A549 (cell line): ENCODE results near the gene PPP2R5B. TPM values are rescaled to one million over a fixed set of nuclear protein-coding genes. Genes with fewer than 3 reads are reported as not detected.
A peak's percentile ranks its signal among the peaks of the same experiment; 100 is the strongest.

Experiments used
- ATAC-seq, 2 experiments: fragments of 200-7000 bp in 1 of 2; fragments of >200 bp in 1 of 2; cut with Nextera tagmentation in 1 of 2; cut with Tn5 transposase in 1 of 2; 3 replicates each; pipeline versions ENCODE4 v1.8.0 to v1.9.1; 2018 to 2020; ENCODE audit warnings: mild to moderate bottlenecking in 1 of 2, moderate library complexity in 1 of 2
- CTCF ChIA-PET: fragments of 300-600 bp; sonication (Branson Sonifier 250); formaldehyde crosslinking; extraction: SDS; loops from one replicate; lab custom pipeline; 2021; ENCODE audit warnings: antibody characterized with exemption, inconsistent platforms; lab: Yijun Ruan, JAX
- POLR2A ChIA-PET: fragments of 350-600 bp; formaldehyde crosslinking; extraction: SDS; loops from one replicate; lab custom pipeline; 2021; ENCODE audit warnings: antibody characterized with exemption, inconsistent platforms; lab: Yijun Ruan, JAX
- DNase-seq, 2 experiments: peaks; one replicate each; pipeline versions ENCODE4 v3.0.0 to v3.0.0-alpha.2; 2011 to 2016; ENCODE audit warnings: low read depth in 1 of 2, low spot score in 1 of 2
- FAIRE-seq: peaks from 2 replicates; lab custom pipeline; 2011; peaks lifted over from hg19 to GRCh38; lab: Jason Lieb, UNC
- H3K27ac ChIP-seq, 2 experiments: fragments of >200 bp; sonication (Bioruptor Twin); formaldehyde crosslinking; 3 replicates each; pipeline ENCODE4 v1.5.1; 2016 to 2017
- H3K4me1 ChIP-seq: fragments of >200 bp; sonication (Bioruptor Twin); formaldehyde crosslinking; 3 replicates; pipeline ENCODE4 v1.6.1; 2016
- H3K4me2 ChIP-seq: fragments of >200 bp; sonication (Bioruptor Twin); formaldehyde crosslinking; 3 replicates; pipeline ENCODE4 v1.6.1; 2016
- H3K4me3 ChIP-seq: fragments of >200 bp; sonication (Bioruptor Twin); formaldehyde crosslinking; 3 replicates; pipeline ENCODE4 v1.5.1; 2016
- H3K9me3 ChIP-seq: fragments of >200 bp; sonication (Bioruptor Twin); formaldehyde crosslinking; 3 replicates; pipeline ENCODE4 v1.6.1; 2016
- ATOH8 ChIP-seq: fragments of 250-450 bp; sonication (Bioruptor Pico); IDR thresholded peaks from 2 replicates; pipeline ENCODE4 v1.5.0; 2020; ENCODE audit warnings: low read depth, mild to moderate bottlenecking, moderate library complexity
- BCL3 ChIP-seq: fragments of >200 bp; sonication (Bioruptor Twin); formaldehyde crosslinking; IDR thresholded peaks from 3 replicates; pipeline ENCODE4 v1.6.1; 2016
- BHLHE40 ChIP-seq: IDR thresholded peaks from 2 replicates; pipeline ENCODE4 v1.6.1; 2012; ENCODE audit warnings: low read depth, low read length, inconsistent platforms
- CBX2 ChIP-seq: fragments of 200-600 bp; sonication (generic); IDR thresholded peaks from 2 replicates; pipeline ENCODE4 v1.6.1; 2016; ENCODE audit warnings: low read depth, mild to moderate bottlenecking, borderline replicate concordance
- CEBPB ChIP-seq, 2 experiments: fragments of >200 bp in 1 of 2; sonication (Bioruptor Twin) in 1 of 2; formaldehyde crosslinking in 1 of 2; IDR thresholded peaks; 2 replicates each; pipeline ENCODE4 v1.6.1; 2012 to 2016
- EHF ChIP-seq: fragments of 250-450 bp; sonication (Bioruptor Pico); IDR thresholded peaks from 2 replicates; pipeline ENCODE4 v1.5.0; 2020; ENCODE audit warnings: mild to moderate bottlenecking
- FOSB ChIP-seq: fragments of 250-450 bp; sonication (Bioruptor Pico); IDR thresholded peaks from 2 replicates; pipeline ENCODE4 v1.5.0; 2020; ENCODE audit warnings: mild to moderate bottlenecking, moderate library complexity
- FOSL2 ChIP-seq, 2 experiments: fragments of 450-650 bp in 1 of 2; fragments of >200 bp in 1 of 2; sonication (Bioruptor Twin) in 1 of 2; formaldehyde crosslinking; IDR thresholded peaks; 2 replicates each; pipeline versions ENCODE4 v1.5.0 to v1.6.1; 2016 to 2020; ENCODE audit warnings: mild to moderate bottlenecking in 1 of 2, moderate library complexity in 1 of 2
- FOXS1 ChIP-seq: fragments of 250-450 bp; sonication (Bioruptor Pico); IDR thresholded peaks from 2 replicates; pipeline ENCODE4 v1.5.0; 2020; ENCODE audit warnings: mild to moderate bottlenecking, moderate library complexity
- HES2 ChIP-seq: fragments of >200 bp; sonication (Bioruptor Twin); formaldehyde crosslinking; IDR thresholded peaks from 2 replicates; pipeline ENCODE4 v1.6.1; 2016
- HEYL ChIP-seq: fragments of 250-450 bp; sonication (Bioruptor Pico); IDR thresholded peaks from 2 replicates; pipeline ENCODE4 v1.8.0; 2021; ENCODE audit warnings: mild to moderate bottlenecking, moderate library complexity
- HOXB13 ChIP-seq: fragments of 250-450 bp; sonication (Bioruptor Pico); IDR thresholded peaks from 2 replicates; pipeline ENCODE4 v1.5.0; 2020; ENCODE audit warnings: low read depth, mild to moderate bottlenecking, moderate library complexity
- NR3C1 ChIP-seq: fragments of >200 bp; sonication (Bioruptor Twin); formaldehyde crosslinking; IDR thresholded peaks from 3 replicates; pipeline ENCODE4 v1.6.1; 2017
- PBX3 ChIP-seq: IDR thresholded peaks from 2 replicates; pipeline ENCODE4 v1.6.1; 2012
- POLR2A ChIP-seq: IDR thresholded peaks from 2 replicates; pipeline ENCODE4 v1.6.1; 2012; ENCODE audit warnings: mild to moderate bottlenecking, low read length
- RAD21 ChIP-seq, 2 experiments: fragments of >200 bp in 1 of 2; sonication (Bioruptor Twin) in 1 of 2; formaldehyde crosslinking in 1 of 2; IDR thresholded peaks in 1 of 2; conservative IDR thresholded peaks in 1 of 2; 2 replicates in 1 of 2; 3 replicates in 1 of 2; pipeline ENCODE4 v1.6.1; 2012 to 2018; ENCODE audit warnings: inconsistent platforms in 1 of 2
- RARB ChIP-seq: fragments of 250-450 bp; sonication (Bioruptor Pico); IDR thresholded peaks from 2 replicates; pipeline ENCODE4 v1.8.0; 2021; ENCODE audit warnings: mild to moderate bottlenecking, moderate library complexity
- RCOR1 ChIP-seq: fragments of 150-350 bp; IDR thresholded peaks from 2 replicates; pipeline ENCODE4 v1.6.1; 2014; ENCODE audit warnings: antibody characterized with exemption, low read length, low read depth
- SREBF2 ChIP-seq: fragments of 450-650 bp; IDR thresholded peaks from 2 replicates; pipeline ENCODE4 v1.6.1; 2014; ENCODE audit warnings: mild to moderate bottlenecking, moderate library complexity
- TP53 ChIP-seq: fragments of 250-450 bp; sonication (Bioruptor Pico); IDR thresholded peaks from 2 replicates; pipeline ENCODE4 v1.5.0; 2021; ENCODE audit warnings: mild to moderate bottlenecking, moderate library complexity
- ZNF302 ChIP-seq: fragments of 250-450 bp; sonication (Bioruptor Pico); IDR thresholded peaks from 2 replicates; pipeline ENCODE4 v1.9.0; 2021; ENCODE audit warnings: inconsistent platforms, mild to moderate bottlenecking, moderate library complexity
- WGBS: methylation state at CpG from one replicate; pipeline ENCODE4 v1.1.6; 2017; ENCODE audit errors: missing lambda C conversion rate; 5-methylcytosine and 5-hydroxymethylcytosine counted together
- polyA plus RNA-seq, 4 experiments: library from polyadenylated mRNA; depleted of rRNA in 3 of 4; stranded (reverse); fragments of >200 nt; fragmentation: RNase III in 1 of 4; extraction: RNeasy Plus Mini Kit Qiagen cat#74134 plus additional on column Dnase treatment in 1 of 4; gene quantifications; 2 replicates in 3 of 4; 3 replicates in 1 of 4; pipeline ENCODE4 v1.2.3, GENCODE V29; 2011 to 2017
- TF ChIP-seq, protein P1 (sequence below): fragments of 200-600 bp; sonication (generic); IDR thresholded peaks from 2 replicates; pipeline ENCODE4 v1.6.1; 2016; ENCODE audit warnings: antibody characterized with exemption, mild to moderate bottlenecking, moderate library complexity
- TF ChIP-seq, protein P2 (sequence below): fragments of >200 bp; sonication (Bioruptor Twin); formaldehyde crosslinking; IDR thresholded peaks from 3 replicates; pipeline ENCODE4 v1.5.1; 2016

Gene PPP2R5B
- polyA plus RNA-seq, 2 of the 4 experiments (the other 2 are of a cell fraction) = 5.7 to 6.9 TPM

DNA sequence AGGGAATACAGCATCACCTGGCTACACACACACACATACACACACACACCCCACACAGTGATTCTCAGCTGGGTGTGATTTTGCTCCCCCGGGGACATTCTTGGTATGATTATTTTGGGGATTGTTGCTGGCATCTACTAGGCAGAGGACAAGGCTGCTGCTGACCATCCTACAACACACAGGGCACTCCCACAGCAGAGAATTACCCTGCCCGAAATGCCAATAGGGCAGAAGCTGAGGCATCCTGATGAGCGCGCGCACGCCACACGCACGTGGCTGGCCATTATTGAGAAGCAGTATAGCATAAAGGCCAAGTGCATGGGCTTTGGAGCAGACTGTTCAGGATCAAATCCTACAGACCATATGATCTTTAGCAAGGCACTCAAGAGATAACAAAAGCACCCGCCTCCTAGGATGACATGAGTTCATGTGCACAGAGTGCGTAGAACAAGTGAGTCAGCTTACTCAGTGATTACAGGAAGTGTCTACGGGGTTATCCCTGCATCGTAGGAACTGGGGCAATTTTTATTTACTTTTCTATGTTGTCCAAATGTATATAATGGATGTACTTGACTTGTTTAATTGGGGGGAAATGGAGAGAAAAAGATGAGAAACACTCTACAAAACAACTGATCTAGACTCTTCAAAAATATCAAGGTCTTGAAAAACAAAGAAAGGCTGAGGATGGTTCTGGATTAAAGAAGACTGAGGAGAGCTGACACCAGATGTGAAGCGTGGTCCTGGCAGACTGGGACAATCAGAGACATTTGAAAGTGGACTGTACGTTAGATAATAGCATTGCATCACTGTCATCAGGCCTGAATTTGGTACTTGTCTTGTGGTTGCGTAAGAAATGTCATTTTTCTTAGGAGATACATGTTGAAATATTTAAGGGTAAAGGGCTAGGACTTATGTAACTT is 38.9 kb upstream of the PPP2R5B start (continued):
- TF ChIP-seq, protein P1, sequence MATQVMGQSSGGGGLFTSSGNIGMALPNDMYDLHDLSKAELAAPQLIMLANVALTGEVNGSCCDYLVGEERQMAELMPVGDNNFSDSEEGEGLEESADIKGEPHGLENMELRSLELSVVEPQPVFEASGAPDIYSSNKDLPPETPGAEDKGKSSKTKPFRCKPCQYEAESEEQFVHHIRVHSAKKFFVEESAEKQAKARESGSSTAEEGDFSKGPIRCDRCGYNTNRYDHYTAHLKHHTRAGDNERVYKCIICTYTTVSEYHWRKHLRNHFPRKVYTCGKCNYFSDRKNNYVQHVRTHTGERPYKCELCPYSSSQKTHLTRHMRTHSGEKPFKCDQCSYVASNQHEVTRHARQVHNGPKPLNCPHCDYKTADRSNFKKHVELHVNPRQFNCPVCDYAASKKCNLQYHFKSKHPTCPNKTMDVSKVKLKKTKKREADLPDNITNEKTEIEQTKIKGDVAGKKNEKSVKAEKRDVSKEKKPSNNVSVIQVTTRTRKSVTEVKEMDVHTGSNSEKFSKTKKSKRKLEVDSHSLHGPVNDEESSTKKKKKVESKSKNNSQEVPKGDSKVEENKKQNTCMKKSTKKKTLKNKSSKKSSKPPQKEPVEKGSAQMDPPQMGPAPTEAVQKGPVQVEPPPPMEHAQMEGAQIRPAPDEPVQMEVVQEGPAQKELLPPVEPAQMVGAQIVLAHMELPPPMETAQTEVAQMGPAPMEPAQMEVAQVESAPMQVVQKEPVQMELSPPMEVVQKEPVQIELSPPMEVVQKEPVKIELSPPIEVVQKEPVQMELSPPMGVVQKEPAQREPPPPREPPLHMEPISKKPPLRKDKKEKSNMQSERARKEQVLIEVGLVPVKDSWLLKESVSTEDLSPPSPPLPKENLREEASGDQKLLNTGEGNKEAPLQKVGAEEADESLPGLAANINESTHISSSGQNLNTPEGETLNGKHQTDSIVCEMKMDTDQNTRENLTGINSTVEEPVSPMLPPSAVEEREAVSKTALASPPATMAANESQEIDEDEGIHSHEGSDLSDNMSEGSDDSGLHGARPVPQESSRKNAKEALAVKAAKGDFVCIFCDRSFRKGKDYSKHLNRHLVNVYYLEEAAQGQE = no peak
- no peak for TF ChIP-seq HOXB13
- TF ChIP-seq RARB (CRISPR knock-in tag) = no peak
- TF ChIP-seq FOSL2 (IDR thresholded peaks at IDR 0.05) = no peak
- peak; percentile 57; the same call in 1 of the 2 replicates for TF ChIP-seq FOSL2 (CRISPR knock-in tag; IDR thresholded peaks at IDR 0.05)
- TF ChIP-seq SREBF2 = no peak
- no peak for TF ChIP-seq FOXS1 (CRISPR knock-in tag)
- no peak for TF ChIP-seq RCOR1
- no peak for TF ChIP-seq ATOH8 (CRISPR knock-in tag)
- TF ChIP-seq HES2 = 0 out of 2 replicates have a peak, but pooled peaks have one; percentile 52
- TF ChIP-seq ZNF302 (CRISPR knock-in tag) = no peak
- TF ChIP-seq EHF (CRISPR knock-in tag) = no peak
- TF ChIP-seq CEBPB (IDR thresholded peaks at IDR 0.05) = peak; percentile 84 to 85
- no peak for TF ChIP-seq FOSB (CRISPR knock-in tag)

DNA sequence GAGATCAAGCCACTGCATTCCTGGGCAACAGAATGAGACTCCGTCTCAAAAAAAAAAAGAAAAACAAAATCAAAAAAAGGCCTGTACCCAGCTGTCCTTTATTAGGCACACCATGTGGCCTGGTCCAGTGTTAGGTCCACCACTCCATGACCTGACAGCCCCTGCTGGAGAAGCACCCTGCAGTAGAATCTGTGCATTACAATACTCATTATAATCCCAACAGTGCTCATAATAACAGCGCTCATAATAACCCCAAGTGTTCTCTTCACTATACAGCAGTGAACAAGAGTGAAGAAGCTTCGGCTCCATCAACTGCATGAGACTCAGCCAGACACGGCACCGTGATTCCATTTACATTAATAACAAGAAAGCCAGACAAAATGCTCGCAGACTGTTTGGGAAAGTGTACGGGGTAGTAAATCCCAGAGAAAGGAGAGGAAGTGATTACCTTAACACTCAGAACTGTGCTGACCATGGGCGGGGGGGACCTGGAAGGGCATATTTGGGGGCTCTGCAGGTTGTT is 37.2 kb upstream of the PPP2R5B start:
- peak in 1 of 2 experiments; percentile 10; a peak in 2 of 6 replicates for ATAC-seq
- FAIRE-seq = no peak
- ChIA-PET CTCF (interaction anchor here (0.6 to 31.5 kb wide), 19 partner anchors 9 to 629 kb away, joined by 3 to 1607 read pairs (median 4); partner anchors contain the start of genes ARL2, CDC42BPG, EHD1 and PPP2R5B), POLR2A (interaction anchor here (1.1 kb wide), 1 partner anchor 9 kb away, joined by 8 read pairs; the partner anchor contains the start of gene EHD1)
- Histone ChIP-seq H3K4me2 (peak overlapping the region; percentile 85), H3K4me3 (peak overlapping the region; percentile 7; the same call in 1 of the 3 replicates), H3K27ac (peak overlapping the region; percentile 92 to 97), H3K4me1 (peaks cover 69% of the 10 kb centered on the region), H3K9me3 (no peaks in the 10 kb centered on the region)
- no peak for DNase-seq
- WGBS = 61% methylated on average over 8 of the region's 8 CpGs
- TF ChIP-seq FOSL2 (IDR thresholded peaks at IDR 0.05) (no peak), FOSL2 (CRISPR knock-in tag; IDR thresholded peaks at IDR 0.05) (no peak), FOSB (CRISPR knock-in tag) (no peak), ZNF302 (CRISPR knock-in tag) (no peak), TP53 (no peak), PBX3 (no peak), BHLHE40 (no peak), NR3C1 (no peak), RAD21 (conservative IDR thresholded peaks at IDR 0.05 in 1 of 2, IDR thresholded peaks at IDR 0.05 in 1 of 2) (no peak), BCL3 (no peak), CBX2 (no peak), POLR2A (no peak), CEBPB (IDR thresholded peaks at IDR 0.05) (no peak), HEYL (no peak), RARB (CRISPR knock-in tag) (no peak)
- TF ChIP-seq, protein P2, sequence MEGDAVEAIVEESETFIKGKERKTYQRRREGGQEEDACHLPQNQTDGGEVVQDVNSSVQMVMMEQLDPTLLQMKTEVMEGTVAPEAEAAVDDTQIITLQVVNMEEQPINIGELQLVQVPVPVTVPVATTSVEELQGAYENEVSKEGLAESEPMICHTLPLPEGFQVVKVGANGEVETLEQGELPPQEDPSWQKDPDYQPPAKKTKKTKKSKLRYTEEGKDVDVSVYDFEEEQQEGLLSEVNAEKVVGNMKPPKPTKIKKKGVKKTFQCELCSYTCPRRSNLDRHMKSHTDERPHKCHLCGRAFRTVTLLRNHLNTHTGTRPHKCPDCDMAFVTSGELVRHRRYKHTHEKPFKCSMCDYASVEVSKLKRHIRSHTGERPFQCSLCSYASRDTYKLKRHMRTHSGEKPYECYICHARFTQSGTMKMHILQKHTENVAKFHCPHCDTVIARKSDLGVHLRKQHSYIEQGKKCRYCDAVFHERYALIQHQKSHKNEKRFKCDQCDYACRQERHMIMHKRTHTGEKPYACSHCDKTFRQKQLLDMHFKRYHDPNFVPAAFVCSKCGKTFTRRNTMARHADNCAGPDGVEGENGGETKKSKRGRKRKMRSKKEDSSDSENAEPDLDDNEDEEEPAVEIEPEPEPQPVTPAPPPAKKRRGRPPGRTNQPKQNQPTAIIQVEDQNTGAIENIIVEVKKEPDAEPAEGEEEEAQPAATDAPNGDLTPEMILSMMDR = no peak
